DOHH2 (cell line): ENCODE results near the gene VWA2.

Source experiments
- H3F3A ChIP-seq: fragments of 200-600 bp; sonication (generic), shearing (Covaris generic); 2 replicates; pipeline ENCODE4 v1.6.0; 2016; ENCODE audit warnings: antibody characterized with exemption, mild to moderate bottlenecking; ENCODE audit not compliant: control insufficient read depth, insufficient read depth
- H3K27ac ChIP-seq: fragments of 200-600 bp; sonication (generic); 2 replicates; pipeline ENCODE4 v1.5.1; 2014; ENCODE audit warnings: low read depth, mild to moderate bottlenecking, low read length, moderate library complexity
- H3K27me3 ChIP-seq: fragments of 200-600 bp; sonication (generic); 2 replicates; pipeline ENCODE4 v1.6.1; 2014; ENCODE audit warnings: mild to moderate bottlenecking, low read length, mixed read lengths; ENCODE audit not compliant: control insufficient read depth
- H3K36me3 ChIP-seq: fragments of 200-600 bp; sonication (generic); 2 replicates; pipeline ENCODE4 v1.6.1; 2014; ENCODE audit warnings: mild to moderate bottlenecking, low read length, moderate library complexity, mixed read lengths; ENCODE audit not compliant: control insufficient read depth
- H3K4me1 ChIP-seq: fragments of 200-600 bp; sonication (generic); 2 replicates; pipeline ENCODE4 v1.6.1; 2014; ENCODE audit warnings: mild to moderate bottlenecking, low read length, mixed read lengths; ENCODE audit not compliant: control insufficient read depth
- H3K4me2 ChIP-seq: fragments of 200-600 bp; sonication (generic); 2 replicates; pipeline ENCODE4 v1.6.0; 2014; ENCODE audit warnings: mild to moderate bottlenecking, low read length, moderate library complexity
- H3K4me3 ChIP-seq: fragments of 200-600 bp; sonication (generic); 2 replicates; pipeline ENCODE4 v1.5.1; 2014; ENCODE audit warnings: mild to moderate bottlenecking, low read length, mixed read lengths
- H3K79me2 ChIP-seq: fragments of 200-600 bp; sonication (generic); 2 replicates; pipeline ENCODE4 v1.6.1; 2014; ENCODE audit warnings: mild to moderate bottlenecking, low read length, mixed read lengths; ENCODE audit not compliant: control insufficient read depth
- H3K9me2 ChIP-seq: fragments of 200-600 bp; sonication (generic); replicated peaks from 2 replicates; pipeline ENCODE4 v1.6.1; 2014; ENCODE audit warnings: mild to moderate bottlenecking, low read length, mixed read lengths; ENCODE audit not compliant: control insufficient read depth
- H3K9me3 ChIP-seq: fragments of 200-600 bp; sonication (generic); 2 replicates; pipeline ENCODE4 v1.6.1; 2014; ENCODE audit warnings: antibody characterized with exemption, low read length, mixed read lengths; ENCODE audit not compliant: control insufficient read depth, insufficient read depth
- H4K20me1 ChIP-seq: fragments of 200-600 bp; sonication (generic); 2 replicates; pipeline ENCODE4 v1.6.0; 2014; ENCODE audit warnings: low read depth, mild to moderate bottlenecking, antibody characterized with exemption, low read length, moderate library complexity; ENCODE audit not compliant: control insufficient read depth, insufficient read depth
- CTCF ChIP-seq: fragments of 200-600 bp; sonication (generic); IDR thresholded peaks from one replicate; pipeline ENCODE4 v1.5.1; 2014; ENCODE audit warnings: antibody characterized with exemption, mild to moderate bottlenecking, low read depth, low read length; ENCODE audit not compliant: poor library complexity, severe bottlenecking
- EZH2phosphoT487 ChIP-seq: fragments of 200-600 bp; sonication (generic); IDR thresholded peaks from 2 replicates; pipeline ENCODE4 v1.6.1; 2017; ENCODE audit warnings: borderline replicate concordance, mild to moderate bottlenecking, antibody characterized with exemption, low read length, moderate library complexity, mixed read lengths

Gene VWA2

GRCh38 chr10:114319406-114320248 is 80.6 kb downstream of the VWA2 start:
- H3K27me3 ChIP-seq = 0 out of 2 replicates have a peak, but pooled peaks cover 1% of the 10 kb centered on the region
- H3K4me2 ChIP-seq = no peak overlapping the region
- no peaks in the 10 kb centered on the region for H4K20me1 ChIP-seq
- H3K27ac ChIP-seq = no peak overlapping the region
- no peaks in the 10 kb centered on the region for H3K4me1 ChIP-seq
- H3K9me2 ChIP-seq = no peaks in the 10 kb centered on the region
- no peaks in the 10 kb centered on the region for H3K36me3 ChIP-seq
- H3F3A ChIP-seq = no peaks in the 10 kb centered on the region
- H3K9me3 ChIP-seq = no peaks in the 10 kb centered on the region
- TF ChIP-seq EZH2phosphoT487 (no peak), CTCF (no peak)
- H3K4me3 ChIP-seq = no peak overlapping the region
- H3K79me2 ChIP-seq = no peaks in the 10 kb centered on the region

GRCh38 chr10:114320249-114321116 is 81.4 kb downstream of the VWA2 start:
- no peak for TF ChIP-seq CTCF
- Histone ChIP-seq H3K4me2 (no peak overlapping the region), H3K27ac (no peak overlapping the region), H3K4me3 (no peak overlapping the region), H3K27me3 (0 out of 2 replicates have a peak, but pooled peaks cover 6% of the 10 kb centered on the region), H4K20me1 (no peaks in the 10 kb centered on the region), H3K9me3 (no peaks in the 10 kb centered on the region), H3K4me1 (no peaks in the 10 kb centered on the region), H3F3A (no peaks in the 10 kb centered on the region), H3K79me2 (no peaks in the 10 kb centered on the region), H3K9me2 (no peaks in the 10 kb centered on the region), H3K36me3 (no peaks in the 10 kb centered on the region)

- Histone ChIP-seq H3K36me3 (no peaks in the 10 kb centered on the region), H3K4me3 (no peak overlapping the region), H3K9me3 (no peaks in the 10 kb centered on the region), H3K79me2 (no peaks in the 10 kb centered on the region), H3F3A (no peaks in the 10 kb centered on the region), H3K27ac (no peak overlapping the region), H3K4me2 (no peak overlapping the region), H3K4me1 (no peaks in the 10 kb centered on the region), H3K9me2 (no peaks in the 10 kb centered on the region), H4K20me1 (no peaks in the 10 kb centered on the region), H3K27me3 (0 out of 2 replicates have a peak, but pooled peaks cover 6% of the 10 kb centered on the region)
- TF ChIP-seq EZH2phosphoT487 = no peak
Measured at GRCh38 chr10:114322344-114322743, 83.3 kb downstream of the VWA2 start.
